Brain pericyte (primary cell): ENCODE measurements around the gene FGF13.

Source experiments
- DNase-seq: peaks from one replicate; pipeline ENCODE4 v3.0.0-alpha.2; 2012; ENCODE audit warnings: low read depth, low spot score

The FGF13 gene

DNA sequence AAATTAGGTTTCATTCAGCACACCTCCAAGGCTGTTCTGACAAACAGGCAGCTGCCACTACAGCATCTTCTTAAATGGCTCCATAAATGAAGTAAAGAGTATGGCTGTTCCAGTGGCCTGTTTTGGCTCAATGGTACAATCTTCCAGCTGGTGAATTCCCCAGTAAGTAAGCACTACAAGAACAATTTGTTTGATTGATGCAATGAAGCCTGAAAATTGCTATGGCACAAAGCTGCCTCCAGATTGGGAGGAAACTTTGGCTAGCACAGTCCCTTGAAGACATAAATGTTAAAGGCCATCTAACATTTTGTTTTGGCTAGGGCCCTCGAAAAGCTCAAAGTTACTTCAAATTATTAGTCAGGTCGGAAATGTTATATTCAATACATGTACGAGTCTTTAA, 47.5 kb downstream of the FGF13 start:
- DNase-seq, result no peak

DNA sequence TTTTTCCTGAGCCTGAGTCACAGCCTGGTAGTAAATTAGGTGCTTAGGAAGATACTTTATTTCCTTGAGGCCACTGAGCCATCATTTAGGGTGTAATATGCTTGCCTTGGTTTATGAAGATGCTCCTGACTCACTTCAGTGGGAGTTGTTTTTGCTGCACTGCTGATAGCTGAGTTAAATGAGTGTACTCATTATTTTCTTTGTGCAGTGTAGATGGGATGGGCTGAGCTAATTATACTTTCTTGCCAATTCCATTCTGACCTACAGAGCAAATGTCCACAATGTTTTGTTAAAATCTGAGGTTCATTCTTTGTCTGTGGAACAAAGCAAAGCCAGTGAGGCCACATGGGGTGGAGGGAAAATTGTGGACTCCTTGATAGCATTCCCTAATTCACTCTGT, 60.0 kb downstream of the FGF13 start:
- DNase-seq, result no peak

- DNase-seq, result no peak
These were observed 62.9 kb downstream of the FGF13 start for GRCh38 chrX:138648568-138648967.

GRCh38 chrX:138638996-138639395, 72.5 kb downstream of the FGF13 start:
- DNase-seq, result no peak
